SKM-1 treated with dmso at 0.1 percent for 144 hours (cell line): ENCODE measurements around the gene IL10RA.

Experiments used
- DNase-seq: peaks from one replicate; lab custom pipeline; 2025; ENCODE audit not compliant: unreplicated experiment; lab: John Stamatoyannopoulos, UW

IL10RA gene

GRCh38 chr11:117989351-117990102 lies 3.3 kb downstream of the IL10RA start:
- no peak for DNase-seq

GRCh38 chr11:117992136-117992535 lies 5.9 kb downstream of the IL10RA start:
- DNase-seq: no peak

GRCh38 chr11:117992620-117993019 lies 6.4 kb downstream of the IL10RA start:
- no peak for DNase-seq

- DNase-seq: peak; percentile 67
Measured at GRCh38 chr11:117993988-117994745, 8.0 kb downstream of the IL10RA start.

- DNase-seq: no peak
Measured at GRCh38 chr11:117995472-117995871, 9.3 kb downstream of the IL10RA start.

GRCh38 chr11:117996058-117996457 lies 9.9 kb downstream of the IL10RA start:
- DNase-seq: no peak

GRCh38 chr11:117997406-117997805 lies 11.2 kb downstream of the IL10RA start:
- DNase-seq: no peak

GRCh38 chr11:117997823-117998579 lies 11.8 kb downstream of the IL10RA start:
- no peak for DNase-seq

- DNase-seq: no peak
Measured at GRCh38 chr11:117998664-117999353, 12.6 kb downstream of the IL10RA start.

GRCh38 chr11:117999354-117999993 lies 13.3 kb downstream of the IL10RA start:
- no peak for DNase-seq

- DNase-seq: no peak
Measured at GRCh38 chr11:118000067-118000849, 14.1 kb downstream of the IL10RA start.

GRCh38 chr11:118000850-118001228 lies 14.6 kb downstream of the IL10RA start:
- DNase-seq: no peak

- no peak for DNase-seq
Measured at GRCh38 chr11:118001494-118001971, 15.3 kb downstream of the IL10RA start.

GRCh38 chr11:118002010-118002540 lies 15.9 kb downstream of the IL10RA start:
- DNase-seq: no peak

GRCh38 chr11:118002541-118003423 lies 16.6 kb downstream of the IL10RA start:
- DNase-seq: peak; percentile 54

GRCh38 chr11:118003456-118003855 lies 17.3 kb downstream of the IL10RA start:
- DNase-seq: no peak

- no peak for DNase-seq
Measured at GRCh38 chr11:118004543-118005223, 18.5 kb downstream of the IL10RA start.
